Hindlimb muscle (tissue), 1 donor: ENCODE results near the gene C14orf93. TPM values are rescaled to one million over a fixed set of nuclear protein-coding genes. Genes with fewer than 3 reads are reported as not detected.

ENCODE experiments used
- DNase-seq: peaks from one replicate; pipeline ENCODE4 v3.0.0-alpha.2; 2013
- polyA plus RNA-seq: library from polyadenylated mRNA; unstranded; fragments of 120-200 nt; gene quantifications from one replicate; pipeline ENCODE4 v1.2.1, GENCODE V29; 2013; ENCODE audit not compliant: insufficient read length

C14orf93 gene
- polyA plus RNA-seq, 1 donor: 11.6 TPM

DNA sequence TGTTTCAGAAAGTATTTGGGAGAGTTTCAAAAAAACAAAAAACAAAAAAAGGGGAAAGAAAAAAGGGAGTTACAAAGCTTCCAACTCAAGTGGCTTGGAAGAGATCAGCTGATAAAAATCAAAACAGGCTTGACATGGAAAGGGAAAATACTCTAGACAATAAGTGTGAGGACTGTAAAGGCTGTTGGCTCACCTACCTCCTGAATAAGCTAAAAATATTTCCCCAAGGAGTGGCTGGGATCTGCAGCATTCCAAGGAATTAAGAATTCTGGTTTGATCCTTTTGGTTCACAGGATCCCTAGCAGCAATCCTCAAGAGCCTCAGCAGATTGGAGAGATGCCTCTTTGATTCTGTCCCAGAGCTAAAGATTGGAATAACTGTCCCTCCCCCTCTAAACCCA lies 16.4 kb downstream of the C14orf93 start:
- DNase-seq: no peak

DNA sequence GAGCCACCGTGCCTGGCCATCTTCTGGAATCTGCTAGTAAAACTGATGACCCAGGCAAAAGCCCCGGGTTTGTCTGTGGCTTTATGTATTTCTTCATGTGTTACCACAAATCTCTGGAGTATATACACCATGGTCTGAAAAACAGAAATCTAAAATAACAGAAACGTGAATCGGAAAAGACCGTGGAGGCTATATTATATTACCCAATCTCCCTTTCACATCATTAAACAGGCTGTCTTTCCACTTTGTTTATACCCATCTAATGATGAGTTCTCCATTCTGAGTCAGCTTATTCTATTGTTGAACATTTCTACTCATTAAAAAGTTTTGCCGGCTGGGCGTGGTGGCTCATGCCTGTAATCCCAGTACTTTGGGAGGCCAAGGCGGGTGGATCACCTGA lies 18.1 kb downstream of the C14orf93 start:
- no peak for DNase-seq

DNA sequence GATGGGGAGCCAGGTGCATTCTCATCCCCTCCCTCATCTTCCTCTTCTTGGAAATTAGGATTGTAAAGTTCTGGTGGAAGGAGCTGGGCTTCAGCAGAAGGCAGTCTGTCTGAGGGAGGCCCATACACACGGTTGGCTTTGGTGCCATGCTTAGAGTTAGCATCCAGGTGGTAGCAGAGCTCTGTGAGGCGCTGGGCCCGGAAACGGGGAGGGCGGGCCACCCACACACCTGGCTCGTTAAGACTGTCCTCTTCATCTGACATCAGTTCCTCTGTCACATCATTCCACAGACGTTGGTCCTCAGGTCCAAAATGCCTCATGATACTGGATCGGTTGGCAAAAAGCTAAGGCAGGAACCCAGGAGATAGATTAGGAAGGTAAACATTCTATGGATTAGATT lies 22.7 kb downstream of the C14orf93 start:
- DNase-seq: no peak

DNA sequence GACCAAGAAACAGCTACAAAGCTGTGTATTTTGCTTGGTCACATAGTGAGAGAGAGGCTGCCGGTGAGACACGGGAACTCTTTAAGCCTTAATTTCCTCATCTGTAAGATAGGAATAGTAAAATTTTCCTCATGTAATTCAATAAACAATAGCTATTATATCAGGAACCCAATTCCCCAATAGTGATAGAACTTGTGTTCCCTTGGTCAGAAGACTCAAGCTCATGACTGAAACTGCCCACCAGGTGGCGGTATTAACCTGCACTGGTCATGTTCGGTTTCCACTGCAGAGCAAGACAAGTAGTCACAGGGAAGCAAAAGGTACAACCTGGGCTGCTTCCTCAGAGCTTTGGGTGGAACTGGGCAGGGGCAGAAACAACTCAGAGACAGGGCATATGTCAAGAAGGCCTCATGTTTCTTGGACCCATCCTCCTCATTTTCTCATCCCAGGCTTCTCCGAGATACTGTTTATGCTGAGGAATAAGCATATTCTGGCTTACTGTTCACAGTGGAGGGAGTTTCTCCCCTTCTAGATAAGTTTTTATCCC lies 23.4 kb downstream of the C14orf93 start:
- peak; percentile 89 for DNase-seq

DNA sequence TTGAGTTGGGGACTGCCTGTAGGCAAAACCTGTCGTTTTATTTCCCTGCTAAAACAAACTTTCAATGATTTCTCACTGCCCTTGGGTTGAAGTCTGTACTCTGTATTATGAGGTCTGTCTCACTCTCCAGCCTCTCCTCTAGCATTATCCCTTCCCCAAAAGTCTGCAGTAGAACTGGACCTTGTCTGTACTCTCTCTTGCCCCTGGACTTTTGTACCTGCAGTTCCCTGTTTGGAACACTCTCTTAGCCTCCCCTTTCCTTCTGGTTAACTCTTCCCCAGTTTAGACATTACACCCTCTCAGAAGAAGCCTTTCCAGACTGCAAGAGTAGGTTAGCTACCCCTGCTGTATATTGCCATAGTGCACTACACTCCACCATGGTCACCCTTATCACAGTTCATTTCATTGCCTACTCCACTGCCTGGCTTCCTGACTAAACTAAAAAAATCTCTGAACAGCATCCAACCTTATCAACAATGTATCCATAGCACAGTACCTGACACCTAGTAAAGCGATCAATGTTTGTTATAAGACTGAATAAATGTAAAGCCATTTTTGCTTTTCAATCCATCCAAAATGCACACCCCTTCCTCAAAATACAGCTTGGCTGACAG lies 23.9 kb downstream of the C14orf93 start:
- no peak for DNase-seq

DNA sequence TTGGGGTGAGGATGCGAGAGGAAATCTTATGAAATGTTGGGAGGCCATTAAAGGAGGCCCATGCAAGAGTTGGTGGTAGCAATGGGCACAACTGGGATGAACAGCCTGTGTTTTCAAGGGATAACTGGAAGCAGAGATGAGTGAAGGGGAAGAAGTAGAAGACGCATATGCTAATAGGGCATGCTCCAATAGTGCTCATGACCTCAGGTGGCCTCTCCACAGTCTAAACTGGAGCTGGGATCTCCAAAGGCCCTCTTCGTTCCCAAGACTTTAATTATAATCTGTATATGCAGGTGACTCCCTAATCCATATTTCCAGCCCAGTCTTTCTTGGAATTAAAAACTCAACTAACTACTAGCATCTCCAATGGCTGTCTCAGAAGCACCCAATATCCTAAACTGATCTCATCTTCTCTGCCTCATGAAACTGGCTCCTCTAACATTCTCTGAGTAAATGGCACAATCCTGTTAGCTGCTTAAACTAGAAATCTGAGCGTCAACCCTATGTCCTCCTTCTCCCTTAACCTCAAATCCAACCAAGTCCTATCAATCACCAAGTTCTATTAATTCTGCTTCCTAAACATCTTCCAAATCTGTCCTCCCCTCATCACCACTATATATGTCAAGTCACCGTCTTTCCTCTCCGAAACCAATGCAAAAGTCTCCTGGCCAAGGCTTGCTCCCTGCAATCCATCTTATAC lies 24.8 kb downstream of the C14orf93 start:
- no peak for DNase-seq

DNA sequence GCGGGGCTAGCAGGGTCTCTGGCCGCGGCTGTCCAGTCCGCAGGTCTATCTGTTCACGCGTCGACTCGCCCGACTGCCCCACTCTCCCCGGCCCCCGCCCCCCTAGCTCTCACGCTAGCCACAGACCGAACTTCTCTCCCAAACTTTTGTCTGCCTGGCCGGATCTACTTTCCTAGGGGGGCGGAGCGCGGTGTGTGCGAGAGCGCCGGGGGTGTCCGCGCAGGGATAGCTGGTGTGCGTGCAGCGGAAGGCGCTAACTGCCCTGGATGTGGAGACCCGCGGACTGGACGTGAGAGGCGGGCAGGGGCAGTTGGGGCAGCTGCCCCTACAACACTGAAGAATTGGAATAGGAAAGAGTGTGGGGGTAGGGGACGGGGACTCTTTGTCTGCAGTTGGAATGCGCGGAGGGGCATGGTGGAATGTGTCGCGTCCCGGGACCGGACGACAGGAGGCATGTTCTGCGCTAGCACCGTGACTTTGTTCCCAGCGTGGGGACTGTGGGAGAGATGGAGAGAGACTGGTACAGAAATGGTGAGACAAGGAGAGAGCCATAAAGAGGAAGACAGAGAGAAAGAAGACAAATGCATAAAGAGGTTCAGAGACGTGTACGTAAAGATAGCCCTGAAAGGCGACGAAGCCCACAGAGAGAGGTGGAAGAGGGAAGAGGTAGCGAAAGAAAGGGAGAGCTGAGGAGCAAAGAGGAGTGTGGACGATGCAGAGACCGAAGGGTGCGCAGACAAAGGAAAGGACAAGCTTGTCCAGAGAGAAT lies 27.3 kb downstream of the C14orf93 start, which contains the start of gene AJUBA:
Gene AJUBA, minus strand, starts transcription at position 75 of the 769 bp plus-strand sequence. CDS start 285 bp downstream, outside the sequence.
- peak; percentile 93 for DNase-seq

DNA sequence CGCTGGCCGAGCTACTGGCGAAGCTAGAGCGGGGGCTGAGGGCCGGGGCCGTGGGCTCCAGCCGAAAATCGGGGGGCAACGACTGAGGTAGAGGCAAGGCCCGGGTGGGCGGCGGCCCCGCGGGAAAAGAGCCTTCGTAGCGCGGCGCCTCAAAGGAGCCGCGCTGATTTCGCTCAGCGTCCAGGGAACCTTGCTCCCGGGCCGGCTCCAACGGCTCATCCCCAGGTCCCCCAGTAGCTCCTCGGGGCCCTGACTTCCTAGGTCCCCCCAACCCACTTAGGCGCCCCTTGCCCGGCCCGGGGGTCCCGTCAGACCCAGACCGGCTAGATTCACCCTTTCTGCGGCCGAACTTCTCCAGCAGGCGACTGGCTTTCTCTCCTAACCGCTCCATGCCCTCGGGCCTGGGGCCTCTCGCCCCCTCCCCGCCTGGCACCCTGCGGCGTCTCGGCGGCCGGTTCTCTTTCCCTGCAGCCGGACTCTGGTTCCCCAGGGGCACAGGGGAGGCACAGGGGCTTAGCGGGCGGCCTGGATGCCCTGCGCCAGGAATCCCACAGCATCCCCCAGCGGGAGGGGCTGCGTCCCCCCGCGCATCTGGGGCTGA lies 28.0 kb downstream of the C14orf93 start:
- DNase-seq: no peak

DNA sequence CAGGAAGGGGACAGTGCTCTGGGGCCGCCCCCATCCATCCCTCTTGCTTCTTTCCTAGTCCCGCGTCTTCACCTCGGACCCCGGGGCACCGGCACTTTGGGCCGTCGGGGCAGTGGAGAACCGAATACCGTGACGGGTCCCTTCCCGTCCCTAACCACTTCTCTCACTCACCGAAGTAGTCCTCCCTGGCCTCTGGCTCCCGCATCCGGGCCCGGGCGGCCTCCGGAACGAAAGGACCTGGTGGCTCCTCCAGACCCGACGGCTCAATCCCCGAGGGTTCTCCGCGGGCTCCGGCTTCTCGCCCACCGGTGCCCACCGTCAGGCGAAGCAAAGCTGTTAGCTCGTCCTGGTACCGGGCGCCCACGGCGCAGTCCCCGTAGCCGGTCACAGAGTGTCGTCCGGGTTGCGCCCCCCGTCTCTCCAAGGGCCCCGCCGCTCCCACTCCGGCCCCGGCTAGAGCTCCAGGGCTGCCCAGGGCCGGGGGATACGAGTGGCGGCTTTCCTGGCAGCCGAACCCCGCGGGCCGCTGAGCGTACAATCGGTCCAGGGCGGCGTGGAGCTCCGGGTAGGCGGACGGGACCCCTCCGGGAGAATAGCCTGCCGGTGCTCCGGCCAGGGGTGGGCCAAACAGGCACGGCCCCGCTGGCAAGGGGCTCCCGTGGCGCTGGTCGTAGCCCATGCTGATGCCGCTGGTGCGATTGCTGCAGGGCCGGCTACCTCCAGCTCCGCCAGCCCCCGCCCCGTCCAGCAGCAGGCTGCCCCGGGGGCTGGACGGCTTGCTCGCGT lies 28.7 kb downstream of the C14orf93 start:
- no peak for DNase-seq

DNA sequence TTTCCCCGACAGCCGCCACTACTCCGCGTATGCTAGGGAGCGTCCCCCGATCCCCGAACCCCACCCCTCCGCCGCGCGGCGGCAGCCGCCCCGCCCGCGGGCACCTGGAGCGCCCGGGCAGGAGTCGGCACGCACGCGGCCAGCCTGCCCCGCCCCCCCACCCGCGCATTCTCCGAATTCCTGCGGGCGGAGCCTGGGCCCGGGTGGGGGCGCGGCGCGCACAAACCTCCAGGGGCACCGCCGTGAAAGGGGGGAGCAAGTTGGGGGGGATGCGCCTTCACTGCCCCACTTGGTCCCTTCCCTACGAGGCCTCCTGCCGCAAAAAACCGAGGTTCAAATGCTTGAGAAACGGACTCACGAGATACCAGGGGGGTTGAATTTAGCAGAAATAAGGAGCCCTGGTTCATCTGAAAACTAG lies 29.3 kb downstream of the C14orf93 start:
- DNase-seq: no peak

DNA sequence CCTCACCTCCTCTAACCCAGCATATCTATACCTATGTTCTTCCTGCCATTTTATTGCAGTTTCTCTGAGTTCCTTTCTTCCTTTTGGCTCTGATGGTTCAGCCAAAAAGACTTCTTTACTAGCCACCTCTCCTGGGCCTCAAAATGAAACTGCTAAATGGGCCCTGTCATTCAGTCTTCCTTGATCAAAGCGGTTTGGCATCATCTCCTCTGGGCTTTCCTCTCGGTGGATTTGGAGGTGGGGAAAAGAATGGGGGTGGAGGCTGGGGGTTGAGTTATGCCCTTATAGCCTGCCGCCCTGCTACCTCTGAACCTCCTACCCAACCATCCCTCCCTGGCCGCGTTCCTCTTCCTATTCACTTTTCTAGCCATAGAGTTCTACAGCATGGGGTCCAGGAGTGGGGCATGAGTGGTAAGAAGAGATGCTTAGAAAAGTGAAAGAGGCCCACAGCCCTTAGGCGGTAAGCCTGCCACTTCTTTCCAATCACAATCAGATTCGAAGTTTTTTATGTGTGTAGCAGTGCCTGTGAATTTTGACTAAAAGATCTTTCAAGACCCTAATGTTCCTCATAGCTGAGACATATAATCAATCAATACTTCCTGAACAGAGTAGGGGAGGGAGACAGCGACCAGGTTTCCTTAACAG lies 30.1 kb downstream of the C14orf93 start:
- DNase-seq: no peak

DNA sequence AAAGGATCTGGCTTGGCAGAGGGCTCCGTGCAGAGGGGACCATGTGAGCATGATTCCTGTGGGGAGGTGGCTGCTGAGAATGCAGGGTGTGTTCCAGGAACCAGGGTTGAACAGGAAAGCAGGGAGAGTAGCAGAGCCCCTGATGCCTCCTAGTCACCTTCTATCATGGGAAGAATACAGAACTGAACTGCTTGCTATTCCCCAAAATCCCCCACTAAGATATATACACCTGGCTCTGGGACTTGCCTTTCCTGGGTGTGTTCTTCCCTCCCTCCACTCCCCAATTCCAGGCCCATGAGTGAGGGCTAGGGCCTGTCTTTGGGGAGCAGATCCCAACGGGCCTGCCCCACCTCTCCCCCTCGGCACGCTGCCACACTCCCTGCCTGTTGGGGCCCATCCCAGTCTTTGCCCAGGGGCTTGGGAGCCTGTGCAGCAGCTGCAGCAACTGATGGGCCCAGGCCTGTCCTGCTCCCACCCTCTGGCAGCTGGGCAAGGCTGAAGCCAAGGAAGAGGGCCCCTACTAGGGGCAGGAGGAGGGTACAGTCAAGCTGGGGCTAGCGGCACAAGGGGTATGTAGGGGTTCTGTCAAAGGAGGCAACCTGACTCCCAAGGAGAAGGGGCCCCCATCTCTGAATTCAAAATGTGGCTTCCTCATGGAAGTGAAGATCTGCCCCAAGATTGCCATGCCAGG lies 30.8 kb downstream of the C14orf93 start:
- no peak for DNase-seq

DNA sequence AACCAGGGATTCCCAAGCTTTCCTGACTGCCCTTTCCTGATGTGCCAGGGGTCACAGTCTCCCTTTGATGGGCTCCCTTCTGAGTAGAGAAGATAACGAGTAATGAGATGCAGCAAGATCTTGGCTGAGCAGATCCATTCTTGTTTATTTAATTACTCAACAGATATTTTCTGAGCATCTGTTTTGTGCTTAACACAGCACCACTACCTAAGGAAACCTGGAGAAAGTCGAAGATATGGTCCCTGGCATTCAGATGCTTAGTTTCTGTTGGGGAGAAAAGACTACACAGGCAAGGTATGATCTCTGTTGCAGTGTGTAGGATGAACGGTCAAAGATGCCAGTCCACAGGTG lies 31.5 kb downstream of the C14orf93 start:
- no peak for DNase-seq

DNA sequence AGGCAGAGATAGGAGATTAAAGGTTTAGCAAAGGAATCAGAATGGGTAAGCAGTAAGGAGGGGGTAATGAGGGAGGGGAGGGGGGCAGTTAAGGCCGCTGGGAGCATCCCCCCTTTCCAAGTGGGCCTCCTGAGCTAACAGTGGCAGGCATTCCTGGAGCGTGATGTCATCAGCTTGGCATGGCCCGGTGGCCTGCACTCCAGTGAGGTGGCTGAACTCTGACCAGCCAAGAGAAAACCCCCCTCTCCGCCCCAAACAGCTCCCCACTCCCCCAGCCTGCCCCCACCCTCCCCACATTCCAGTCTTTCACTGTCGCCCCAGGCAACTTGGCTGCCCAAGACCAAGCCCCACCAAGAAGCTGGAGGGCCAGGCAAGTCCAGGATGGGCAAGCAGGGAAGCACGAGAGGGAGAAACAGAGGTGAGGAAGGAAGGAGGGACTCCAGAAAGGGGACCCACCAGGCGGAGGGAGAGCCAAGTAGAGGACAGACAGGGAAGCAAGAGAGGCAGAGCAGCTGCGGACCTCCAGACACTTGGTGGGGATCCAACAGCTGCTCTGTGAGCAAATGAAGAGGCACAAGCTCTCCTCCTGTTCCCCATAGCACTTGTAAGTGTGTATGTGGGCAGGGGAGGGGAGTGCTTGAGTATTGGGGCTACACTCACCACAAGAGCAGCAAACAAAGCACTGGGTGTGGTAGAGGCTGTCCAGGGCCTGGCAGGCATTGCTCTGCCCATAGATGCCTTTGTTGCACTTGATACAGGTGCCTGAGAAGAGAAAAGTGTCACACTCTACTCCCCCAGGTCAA lies 32.1 kb downstream of the C14orf93 start:
- peak; percentile 69 for DNase-seq

DNA sequence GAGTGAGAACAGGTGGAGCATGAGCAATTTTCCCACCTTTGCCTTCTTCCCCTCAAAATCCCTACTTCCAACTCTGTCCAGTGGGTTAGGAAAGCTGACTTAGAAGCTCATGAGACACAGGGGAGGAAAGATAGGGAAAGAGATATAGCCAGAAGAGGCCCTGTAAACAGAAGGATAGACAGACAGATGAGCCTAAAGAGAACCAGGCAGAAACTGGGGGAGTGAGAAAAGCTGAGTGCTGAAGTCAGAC lies 32.6 kb downstream of the C14orf93 start:
- no peak for DNase-seq

DNA sequence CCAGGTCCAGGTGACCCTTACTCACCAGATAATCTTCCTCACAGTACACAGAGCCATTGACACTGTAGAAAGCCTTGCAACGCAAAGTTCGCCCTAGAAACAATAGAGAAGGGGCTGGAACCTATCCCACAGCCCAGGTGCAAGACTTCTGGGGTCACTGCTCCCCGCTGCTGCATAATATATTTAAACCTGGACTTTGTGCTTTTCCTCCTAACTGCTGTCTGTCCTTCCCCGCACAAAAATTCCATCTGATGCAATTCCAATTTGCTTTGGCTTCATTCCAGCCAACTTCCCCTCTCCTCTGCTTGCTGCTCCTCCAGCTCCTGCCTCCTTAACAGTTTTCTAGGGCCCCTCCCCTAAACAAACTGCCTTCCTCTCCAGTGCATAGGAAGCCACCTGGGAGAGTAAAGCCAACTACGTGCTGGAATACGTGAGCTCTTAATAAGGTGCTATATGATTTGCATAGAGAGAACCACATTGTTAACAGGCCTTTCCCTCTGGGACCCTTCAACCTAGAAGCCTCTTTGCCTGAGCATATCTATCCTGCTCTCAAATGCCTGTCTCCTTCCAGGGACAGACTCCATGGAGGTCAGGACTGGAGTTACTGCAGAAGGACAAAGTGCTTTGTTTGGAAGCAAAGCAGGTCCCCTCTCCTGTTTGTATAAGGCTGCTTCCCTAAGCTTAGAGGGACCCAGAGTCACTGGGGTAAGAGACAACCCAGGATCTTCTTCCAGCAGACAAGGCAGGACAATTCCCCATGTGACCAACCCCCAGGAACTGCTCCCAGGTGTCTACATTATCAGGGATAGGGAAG lies 33.1 kb downstream of the C14orf93 start:
- DNase-seq: no peak

DNA sequence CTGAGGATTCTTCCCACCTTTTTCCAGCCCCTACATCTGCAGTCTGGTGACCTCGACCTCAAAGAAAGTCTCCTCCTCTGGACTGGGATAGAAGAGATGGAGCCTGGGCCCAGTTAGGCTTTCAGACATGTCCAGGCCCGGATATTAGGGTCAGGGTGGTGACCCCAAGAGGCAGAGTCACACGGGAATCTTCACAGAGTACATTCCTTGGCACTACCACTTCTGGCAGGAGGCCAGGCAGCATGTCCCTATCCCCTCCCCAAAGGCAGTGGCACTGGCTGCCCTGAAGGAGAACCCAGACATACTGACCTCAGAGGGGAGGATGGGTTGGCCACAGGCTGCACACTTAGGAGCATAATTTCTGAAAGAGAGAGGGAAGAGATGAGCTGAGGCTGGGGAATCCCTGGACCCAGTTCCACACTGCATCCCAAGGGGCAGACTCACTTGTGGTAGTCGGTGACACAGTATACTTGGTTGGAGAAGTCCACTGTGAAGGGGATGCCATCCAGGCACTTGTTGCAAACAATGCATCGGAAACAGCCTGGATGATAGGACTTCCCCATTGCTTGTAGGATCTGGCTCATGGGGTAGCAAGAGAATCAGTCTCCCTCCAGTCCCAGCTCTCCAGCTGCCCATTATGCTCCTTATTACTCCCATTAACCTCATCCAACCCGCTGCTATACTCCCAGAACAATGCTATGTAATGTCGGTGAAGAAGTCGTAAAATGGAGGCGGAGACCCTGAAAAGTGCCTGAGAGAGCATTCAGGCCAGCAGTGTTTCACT lies 35.2 kb downstream of the C14orf93 start:
- no peak for DNase-seq

DNA sequence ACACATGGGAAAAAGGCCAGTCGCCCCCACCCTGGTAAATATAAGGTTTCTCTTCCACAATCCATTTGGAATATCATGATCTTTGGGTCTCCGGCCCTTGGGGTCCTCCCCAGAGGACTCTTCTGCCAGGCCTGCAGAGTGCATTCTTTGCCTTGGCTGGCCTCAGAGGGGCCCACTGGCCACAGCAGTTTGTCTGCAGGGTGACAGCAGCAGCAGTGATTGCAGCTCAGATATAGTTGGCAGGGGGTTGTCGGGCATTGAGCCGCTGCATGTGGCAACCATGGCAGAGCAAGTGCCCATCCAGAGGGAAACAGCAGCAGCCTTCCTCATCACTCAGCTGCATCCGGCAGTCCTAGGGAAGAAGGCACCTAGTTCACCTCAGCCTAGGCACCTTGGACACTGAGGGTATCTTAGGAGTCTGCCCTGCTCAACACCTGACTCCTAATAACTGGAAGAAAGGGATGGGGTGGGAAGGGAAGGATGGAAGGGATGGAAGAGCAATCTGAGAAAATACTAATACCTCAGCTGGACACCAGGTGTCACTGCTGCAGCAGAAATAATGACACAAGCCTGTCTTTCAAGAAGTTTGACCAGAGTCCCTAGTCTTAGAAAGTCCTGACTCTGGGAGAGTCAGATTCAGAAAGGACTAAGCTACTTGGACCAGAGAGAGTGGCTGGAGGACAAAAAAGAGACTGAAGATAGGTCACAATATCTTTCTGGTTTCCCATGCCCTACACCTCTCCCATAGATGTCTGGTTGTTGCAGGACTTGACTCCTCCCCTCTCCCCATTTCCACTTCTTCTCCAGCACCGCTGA lies 36.5 kb downstream of the C14orf93 start:
- peak; percentile 60 for DNase-seq
